Kidney (tissue), 14 donors: ENCODE results near the gene RTL5. TPM values are rescaled to one million over a fixed set of nuclear protein-coding genes. Genes with fewer than 3 reads are reported as not detected.

Experiments used
- DNase-seq, 5 donors: peaks; one replicate each; pipeline ENCODE4 v3.0.0-alpha.2; 2013 to 2020
- FAIRE-seq: peaks from 2 replicates; lab custom pipeline; 2012; peaks lifted over from hg19 to GRCh38; lab: Jason Lieb, UNC
- H3K27ac ChIP-seq, 2 donors: one replicate each; pipeline ENCODE4 v1.7.0; 2013; ENCODE audit warnings: low read depth in 2 of 2, low read length in 2 of 2, inconsistent platforms in 1 of 2
- H3K27me3 ChIP-seq: one replicate; pipeline ENCODE4 v1.7.1; 2013; ENCODE audit warnings: low read length, inconsistent platforms; ENCODE audit not compliant: control insufficient read depth, insufficient read depth
- H3K36me3 ChIP-seq, 3 donors: one replicate each; pipeline versions ENCODE4 v1.7.0 to v1.7.1; 2013; ENCODE audit warnings: low read length in 3 of 3, control low read depth in 1 of 3, inconsistent platforms in 1 of 3; ENCODE audit not compliant: insufficient read depth in 3 of 3, control insufficient read depth in 2 of 3
- H3K4me1 ChIP-seq, 3 donors: one replicate each; pipeline versions ENCODE4 v1.7.0 to v1.7.1; 2013; ENCODE audit warnings: low read length in 3 of 3, inconsistent platforms in 1 of 3, low read depth in 1 of 3; ENCODE audit not compliant: control insufficient read depth in 2 of 3, insufficient read depth in 2 of 3
- H3K4me3 ChIP-seq, 3 donors: one replicate each; pipeline versions ENCODE4 v1.7.0 to v1.8.1; 2013; ENCODE audit warnings: low read length in 3 of 3, control low read depth in 1 of 3, inconsistent platforms in 1 of 3
- H3K9ac ChIP-seq, 3 donors: one replicate each; pipeline versions ENCODE4 v1.7.0 to v1.7.1; 2013; ENCODE audit warnings: low read length in 3 of 3, control low read depth in 1 of 3, inconsistent platforms in 1 of 3
- H3K9me3 ChIP-seq, 3 donors: one replicate each; pipeline versions ENCODE4 v1.7.0 to v1.7.1; 2013; ENCODE audit warnings: low read length in 3 of 3, control low read depth in 1 of 3, inconsistent platforms in 1 of 3; ENCODE audit not compliant: control insufficient read depth in 2 of 3, insufficient read depth in 1 of 3
- CTCF ChIP-seq: IDR thresholded peaks from 3 replicates; pipeline ENCODE4 v1.5.1; 2012; ENCODE audit warnings: mild to moderate bottlenecking, moderate library complexity, borderline replicate concordance; ENCODE audit not compliant: insufficient read depth; ENCODE audit errors: extremely low read depth
- intact Hi-C: fragments of 100-400 bp; cut with DNase I; formaldehyde crosslinking; loops from one replicate; pipeline ENCODE4 v1.11.1; 2022
- polyA plus RNA-seq: library from polyadenylated mRNA; stranded (reverse); fragments of 350-450 nt; fragmentation: Illumina TruSeq; extraction: RNeasy Lipid Tissue Mini Kit (QIAGEN cat#74804); gene quantifications from one replicate; pipeline ENCODE4 v1.2.3, GENCODE V29; 2014; ENCODE audit warnings: low read depth, low replicate concordance; ENCODE audit not compliant: insufficient read depth
- total RNA-seq: library from RNA; stranded (reverse); fragmentation: NEBNext Ultra II Directional; extraction: Animal tissue kit (Norgen Biotek cat#: 25700); gene quantifications from one replicate; pipeline ENCODE4 v1.2.1, GENCODE V29; 2021
- donor health status: control.
- donor health status: control.
- donor health status: control.
- donor health status: control.
- donor health status: control.
- donor health status: DM: yes; HTN: yes; CAD: no.
- donor health status: Normal renal cell carcinoma (clear cell type).

Gene RTL5
- total and polyA plus RNA-seq, 2 donors from 2014 or later: 5.7 to 6.9 TPM

GRCh38 chrX:72086995-72087394 is 44.7 kb downstream of the RTL5 start:
- Histone ChIP-seq H3K36me3 (no peaks in the 10 kb centered on the region), H3K9me3 (no peaks in the 10 kb centered on the region), H3K27ac (no peak overlapping the region), H3K4me3 (no peak overlapping the region), H3K9ac (no peak overlapping the region), H3K4me1 (peaks cover 0 to 2% (median 0%) of the 10 kb centered on the region in 3 donors), H3K27me3 (no peaks in the 10 kb centered on the region)
- DNase-seq: no peak
- TF ChIP-seq CTCF: no peak
- FAIRE-seq: no peak
- intact Hi-C loops: no loop called here

GRCh38 chrX:72084114-72084513 is 47.6 kb downstream of the RTL5 start:
- H3K9ac ChIP-seq: no peak overlapping the region
- TF ChIP-seq CTCF: no peak
- FAIRE-seq (no peak), DNase-seq (no peak)
- peaks cover 0 to 10% (median 0%) of the 10 kb centered on the region in 3 donors for H3K4me1 ChIP-seq
- H3K27me3 ChIP-seq: no peaks in the 10 kb centered on the region
- H3K4me3 ChIP-seq: no peak overlapping the region
- no peak overlapping the region for H3K27ac ChIP-seq
- no peaks in the 10 kb centered on the region for H3K36me3 ChIP-seq
- intact Hi-C loops: no loop called here
- no peaks in the 10 kb centered on the region for H3K9me3 ChIP-seq

GRCh38 chrX:72083291-72083690 is 48.4 kb downstream of the RTL5 start:
- Histone ChIP-seq H3K27ac (no peak overlapping the region), H3K9ac (no peak overlapping the region), H3K27me3 (no peaks in the 10 kb centered on the region), H3K36me3 (no peaks in the 10 kb centered on the region), H3K9me3 (no peaks in the 10 kb centered on the region), H3K4me3 (no peak overlapping the region), H3K4me1 (peaks cover 0 to 13% (median 0%) of the 10 kb centered on the region in 3 donors)
- intact Hi-C loops: no loop called here
- DNase-seq (no peak), FAIRE-seq (no peak)
- TF ChIP-seq CTCF: no peak
